ENCODE results near the gene TRAPPC10.
"Not testable (repeated sequence)": the region's sequence is repeated elsewhere in the genome, so short reads cannot be mapped to it uniquely, and the experiment has no call there.

The TRAPPC10 gene

GRCh38 chr21:44090325-44090724, 78.2 kb downstream of the TRAPPC10 start:
- DNase-seq = no peak

- DNase-seq = no peak
Observed at GRCh38 chr21:44092211-44092610, 80.1 kb downstream of the TRAPPC10 start.

GRCh38 chr21:44093761-44094160, 81.7 kb downstream of the TRAPPC10 start:
- DNase-seq = no peak

GRCh38 chr21:44094832-44095231, 82.7 kb downstream of the TRAPPC10 start:
- no peak for DNase-seq

- not testable (repeated sequence) for DNase-seq
Observed at GRCh38 chr21:44098507-44098906, 86.4 kb downstream of the TRAPPC10 start.

- DNase-seq = not testable (repeated sequence)
Observed at GRCh38 chr21:44098964-44099363, 86.9 kb downstream of the TRAPPC10 start.

GRCh38 chr21:44107026-44107501, 95.0 kb downstream of the TRAPPC10 start, which contains the start of gene PWP2:
PWP2 (plus strand) TSS chr21:44107399; CDS start chr21:44107417, 18 bp downstream.
- not testable (repeated sequence) for DNase-seq

- DNase-seq = not testable (repeated sequence)
Observed at GRCh38 chr21:44107589-44107988, 95.5 kb downstream of the TRAPPC10 start.

GRCh38 chr21:44113702-44114371, 101.7 kb downstream of the TRAPPC10 start:
- not testable (repeated sequence) for DNase-seq

GRCh38 chr21:44122131-44122530, 110.0 kb downstream of the TRAPPC10 start:
- not testable (repeated sequence) for DNase-seq

GRCh38 chr21:44127827-44128226, 115.7 kb downstream of the TRAPPC10 start:
- not testable (repeated sequence) for DNase-seq

- DNase-seq = not testable (repeated sequence)
Observed at GRCh38 chr21:44133715-44134057, 121.6 kb downstream of the TRAPPC10 start.

GRCh38 chr21:44134732-44135131, 122.6 kb downstream of the TRAPPC10 start:
- DNase-seq = not testable (repeated sequence)

GRCh38 chr21:44138039-44138438, 125.9 kb downstream of the TRAPPC10 start:
- DNase-seq = not testable (repeated sequence)

GRCh38 chr21:44139787-44140551, 127.9 kb downstream of the TRAPPC10 start:
- DNase-seq = not testable (repeated sequence)

- not testable (repeated sequence) for DNase-seq
Observed at GRCh38 chr21:44140552-44140932, 128.4 kb downstream of the TRAPPC10 start.

- not testable (repeated sequence) for DNase-seq
Observed at GRCh38 chr21:44142470-44142869, 130.4 kb downstream of the TRAPPC10 start.

GRCh38 chr21:44143380-44143779, 131.3 kb downstream of the TRAPPC10 start:
- DNase-seq = not testable (repeated sequence)

GRCh38 chr21:44143996-44144395, 131.9 kb downstream of the TRAPPC10 start:
- not testable (repeated sequence) for DNase-seq

- not testable (repeated sequence) for DNase-seq
Observed at GRCh38 chr21:44144784-44145602, 132.9 kb downstream of the TRAPPC10 start.

GRCh38 chr21:44145616-44146015, 133.5 kb downstream of the TRAPPC10 start:
- not testable (repeated sequence) for DNase-seq

- not testable (repeated sequence) for DNase-seq
Observed at GRCh38 chr21:44147108-44147507, 135.0 kb downstream of the TRAPPC10 start.

GRCh38 chr21:44150255-44150654, 138.1 kb downstream of the TRAPPC10 start:
- DNase-seq = not testable (repeated sequence)
